B cell (primary cell): ENCODE data around the gene ZBTB16. TPM values are rescaled to one million over a fixed set of nuclear protein-coding genes. Genes with fewer than 3 reads are reported as not detected.
A peak's percentile ranks its signal among the peaks of the same experiment; 100 is the strongest.

Experiments used
- ATAC-seq: fragments of 200-7000 bp; cut with Tn5 transposase; one replicate; pipeline ENCODE4 v1.10.0; 2021; ENCODE audit warnings: low read depth, mild to moderate bottlenecking, moderate number of reproducible peaks, moderate library complexity
- CTCF ChIA-PET: fragments of 350-600 bp; sonication (Branson Sonifier 250); formaldehyde crosslinking; loops from one replicate; lab custom pipeline; 2021; ENCODE audit warnings: antibody characterized with exemption, inconsistent platforms; lab: Charles Lee
- POLR2A ChIA-PET: fragments of 350-600 bp; sonication (Branson Sonifier 250); formaldehyde crosslinking; loops from one replicate; lab custom pipeline; 2021; ENCODE audit warnings: antibody characterized with exemption; lab: Charles Lee
- DNase-seq: peaks from one replicate; pipeline ENCODE4 v3.0.0; 2013
- H2AFZ ChIP-seq: 2 replicates; pipeline ENCODE4 v1.6.1; 2012; ENCODE audit warnings: mild to moderate bottlenecking, low read depth, low read length; ENCODE audit not compliant: insufficient read depth, poor library complexity, severe bottlenecking
- H3K27ac ChIP-seq, 2 donors: 1 replicate in 1 of 2; 2 replicates in 1 of 2; pipeline ENCODE4 v1.5.1; 2012 to 2013; ENCODE audit warnings: low read length in 2 of 2, mild to moderate bottlenecking in 2 of 2, moderate library complexity in 1 of 2
- H3K27me3 ChIP-seq, 4 experiments: fragments of 200-600 bp in 1 of 4; sonication (generic) in 1 of 4; replicated peaks in 1 of 4; 1 replicate in 2 of 4; 2 replicates in 2 of 4; pipeline versions ENCODE4 v1.6.1 to v1.7.0; 2013 to 2016; ENCODE audit warnings: low read length in 3 of 4, mild to moderate bottlenecking in 2 of 4, mixed read lengths in 1 of 4, moderate library complexity in 1 of 4; ENCODE audit not compliant: insufficient read depth in 4 of 4, control insufficient read depth in 3 of 4; ENCODE audit errors: control extremely low read depth in 1 of 4
- H3K36me3 ChIP-seq, 2 experiments: replicated peaks in 1 of 2; 1 replicate in 1 of 2; 2 replicates in 1 of 2; pipeline versions ENCODE4 v1.6.1 to v1.7.1; 2013; ENCODE audit warnings: low read length in 1 of 2; ENCODE audit not compliant: insufficient read depth in 2 of 2, control insufficient read depth in 1 of 2; ENCODE audit errors: control extremely low read depth in 1 of 2, extremely low read depth in 1 of 2
- H3K4me1 ChIP-seq, 2 donors: fragments of 200-600 bp in 1 of 2; sonication (generic) in 1 of 2; 1 replicate in 1 of 2; 2 replicates in 1 of 2; pipeline versions ENCODE4 v1.5.1 to v1.6.1; 2013 to 2017; ENCODE audit warnings: low read length in 2 of 2; ENCODE audit not compliant: control insufficient read depth in 2 of 2, insufficient read depth in 2 of 2
- H3K4me2 ChIP-seq: replicated peaks from 2 replicates; pipeline ENCODE3; 2012; ENCODE audit warnings: mild to moderate bottlenecking, low read depth, low read length; ENCODE audit not compliant: poor library complexity, severe bottlenecking
- H3K4me3 ChIP-seq, 5 experiments: fragments of 200-600 bp in 1 of 5; sonication (generic) in 1 of 5; 1 replicate in 3 of 5; 2 replicates in 2 of 5; pipeline versions ENCODE4 v1.5.1 to v1.7.0; 2011 to 2016; ENCODE audit warnings: low read length in 4 of 5, mild to moderate bottlenecking in 4 of 5, low read depth in 2 of 5, control low read depth in 1 of 5, moderate library complexity in 1 of 5; ENCODE audit not compliant: insufficient read depth in 1 of 5; ENCODE audit errors: control extremely low read depth in 1 of 5, extremely low read depth in 1 of 5
- H3K79me2 ChIP-seq: fragments of 200-600 bp; sonication (generic); one replicate; pipeline ENCODE4 v1.6.0; 2016; ENCODE audit warnings: low read length; ENCODE audit not compliant: control insufficient read depth, insufficient read depth
- H3K9ac ChIP-seq: fragments of 200-600 bp; sonication (generic); 2 replicates; pipeline ENCODE4 v1.6.1; 2017; ENCODE audit warnings: mild to moderate bottlenecking, low read length, moderate library complexity
- H3K9me3 ChIP-seq, 3 donors: one replicate each; pipeline versions ENCODE4 v1.6.1 to v1.7.1; 2013; ENCODE audit warnings: low read length in 2 of 3; ENCODE audit not compliant: control insufficient read depth in 2 of 3, insufficient read depth in 1 of 3; ENCODE audit errors: control extremely low read depth in 1 of 3
- H4K20me1 ChIP-seq: 2 replicates; pipeline ENCODE4 v1.6.0; 2012; ENCODE audit warnings: mild to moderate bottlenecking, low read length; ENCODE audit not compliant: insufficient read depth, control insufficient read depth, poor library complexity, severe bottlenecking
- H3K27ac Mint-ChIP-seq: one replicate; pipeline ENCODE4 v1.8.0; 2021; ENCODE audit warnings: mixed read lengths
- H3K27me3 Mint-ChIP-seq: one replicate; pipeline ENCODE4 v1.8.0; 2021; ENCODE audit warnings: mixed read lengths
- H3K4me1 Mint-ChIP-seq: one replicate; pipeline ENCODE4 v1.8.0; 2021; ENCODE audit warnings: mixed read lengths
- H3K4me3 Mint-ChIP-seq: one replicate; pipeline ENCODE4 v1.8.0; 2021; ENCODE audit warnings: mixed read lengths
- H3K9me3 Mint-ChIP-seq: one replicate; pipeline ENCODE4 v1.8.0; 2022; ENCODE audit warnings: mixed read lengths; ENCODE audit not compliant: insufficient read depth
- CTCF ChIP-seq: fragments of 200-600 bp; IDR thresholded peaks from one replicate; pipeline ENCODE4 v1.8.0; 2022; ENCODE audit warnings: antibody characterized with exemption, mild to moderate bottlenecking
- EZH2 ChIP-seq: IDR thresholded peaks from 2 replicates; pipeline ENCODE4 v1.6.1; 2012; ENCODE audit warnings: borderline replicate concordance, low read depth, mild to moderate bottlenecking, moderate library complexity, low read length; ENCODE audit not compliant: insufficient read depth, poor library complexity, severe bottlenecking
- WGBS: methylation state at CpG from one replicate; pipeline ENCODE4 v1.1.5; 2013; ENCODE audit warnings: missing lambda C conversion rate; ENCODE audit not compliant: insufficient coverage; 5-methylcytosine and 5-hydroxymethylcytosine counted together
- intact Hi-C: fragments of 100-400 bp; cut with micrococcal nuclease; formaldehyde crosslinking; loops from one replicate; pipeline ENCODE4 v1.10.0; 2022
- polyA plus RNA-seq: library from polyadenylated mRNA; depleted of rRNA; stranded (reverse); fragments of >200 nt; gene quantifications from 2 replicates; pipeline ENCODE4 v1.2.3, GENCODE V29; 2012
- total RNA-seq, 2 donors: library from RNA; stranded (reverse); fragments of 120-200 nt in 1 of 2; gene quantifications; 1 replicate in 1 of 2; 2 replicates in 1 of 2; pipeline versions ENCODE4 v1.2.3 to v1.2.4, GENCODE V29; 2013 to 2022

The ZBTB16 gene
- total and polyA plus RNA-seq, 2 donors (not counting 1 experiment from before 2014, with no cell fraction given) = 16.0 to 20.6 TPM

GRCh38 chr11:114082767-114083181 lies 23.3 kb downstream of the ZBTB16 start:
- Histone ChIP-seq H2AFZ (peak overlapping the region; percentile 59), H4K20me1 (peaks cover 3% of the 10 kb centered on the region), H3K4me2 (peak overlapping the region; percentile 61), H3K9ac (peak overlapping the region; percentile 30), H3K36me3 (no peaks in the 10 kb centered on the region), H3K79me2 (peaks cover 8% of the 10 kb centered on the region), H3K9me3 (no peaks in the 10 kb centered on the region), H3K4me3 (peak overlapping the region in 2 of 5 experiments; percentile 2 to 4), H3K4me1 (peaks cover 21 to 40% of the 10 kb centered on the region in 2 donors), H3K27ac (no peak overlapping the region), H3K27me3 (peaks cover 0 to 19% (median 9%) of the 10 kb centered on the region in 4 experiments)
- no peak overlapping the region for H3K27ac Mint-ChIP-seq
- H3K4me3 Mint-ChIP-seq = peak overlapping the region; percentile 24
- peak; percentile 25 for DNase-seq
- peaks cover 39% of the 10 kb centered on the region for H3K4me1 Mint-ChIP-seq
- 6% methylated on average over 20 of the region's 22 CpGs for WGBS
- intact Hi-C loops = no loop called here
- ChIA-PET POLR2A (interaction anchor here (0.5 kb wide), 1 partner anchor 24 kb away, joined by 6 read pairs; the partner anchor contains the start of gene ZBTB16), CTCF (no interaction called here)
- TF ChIP-seq CTCF (no peak), EZH2 (no peak)
- ATAC-seq = peak; percentile 17
- H3K9me3 Mint-ChIP-seq = no peaks in the 10 kb centered on the region
- H3K27me3 Mint-ChIP-seq = peaks cover 59% of the 10 kb centered on the region

- peak; percentile 21 for ATAC-seq
- Histone ChIP-seq H3K4me2 (peak overlapping the region; percentile 61), H4K20me1 (peaks cover 3% of the 10 kb centered on the region), H3K4me3 (peak overlapping the region in 3 of 5 experiments; percentile 2 to 28 (median 4)), H3K4me1 (peaks cover 14 to 33% of the 10 kb centered on the region in 2 donors), H3K27ac (no peak overlapping the region), H3K36me3 (no peaks in the 10 kb centered on the region), H2AFZ (no peak overlapping the region), H3K9ac (peak overlapping the region; percentile 30), H3K79me2 (peaks cover 8% of the 10 kb centered on the region), H3K9me3 (no peaks in the 10 kb centered on the region), H3K27me3 (peaks cover 0 to 19% (median 9%) of the 10 kb centered on the region in 4 experiments)
- Mint-ChIP-seq H3K27ac (no peak overlapping the region), H3K4me1 (peaks cover 31% of the 10 kb centered on the region), H3K27me3 (peaks cover 57% of the 10 kb centered on the region), H3K4me3 (peak overlapping the region; percentile 40), H3K9me3 (no peaks in the 10 kb centered on the region)
- TF ChIP-seq EZH2 (no peak), CTCF (no peak)
- intact Hi-C loops = no loop called here
- ChIA-PET CTCF (interaction anchor here (1.9 kb wide), 1 partner anchor 177 kb away, joined by 8 read pairs; no protein-coding TSS in a partner anchor), POLR2A (no interaction called here)
- DNase-seq = peak; percentile 39
- WGBS = no CpG with 5 or more reads among the region's 11 CpGs
These were observed 24.1 kb downstream of the ZBTB16 start for GRCh38 chr11:114083391-114084252.
